ENCODE measurements around the gene SHCBP1L.

SHCBP1L gene

GRCh38 chr1:182952677-182953444, at the start of gene SHCBP1L:
Gene SHCBP1L (minus strand): TSS chr1:182953166. CDS start chr1:182953133, 33 bp downstream.
- no peak for DNase-seq (ENCODE audit: low read depth in 3 of 3, low spot score in 1 of 3)

GRCh38 chr1:183002267-183002666, 49.3 kb upstream of the SHCBP1L start:
- DNase-seq (ENCODE audit: low read depth in 3 of 3, low spot score in 1 of 3), result no peak

- DNase-seq (ENCODE audit: low read depth in 3 of 3, low spot score in 1 of 3), result no peak
Measured at GRCh38 chr1:183000167-183000962, 47.4 kb upstream of the SHCBP1L start.

GRCh38 chr1:182998482-182998881, 45.5 kb upstream of the SHCBP1L start:
- DNase-seq (ENCODE audit: low read depth in 3 of 3, low spot score in 1 of 3), result no peak

GRCh38 chr1:182996816-182997215, 43.9 kb upstream of the SHCBP1L start:
- no peak for DNase-seq (ENCODE audit: low read depth in 3 of 3, low spot score in 1 of 3)

GRCh38 chr1:182995894-182996293, 42.9 kb upstream of the SHCBP1L start:
- no peak for DNase-seq (ENCODE audit: low read depth in 3 of 3, low spot score in 1 of 3)

- no peak for DNase-seq (ENCODE audit: low read depth in 3 of 3, low spot score in 1 of 3)
Measured at GRCh38 chr1:182993746-182994145, 40.8 kb upstream of the SHCBP1L start.

- no peak for DNase-seq (ENCODE audit: low read depth in 3 of 3, low spot score in 1 of 3)
Measured at GRCh38 chr1:182990413-182991144, 37.6 kb upstream of the SHCBP1L start.

GRCh38 chr1:182985876-182986275, 32.9 kb upstream of the SHCBP1L start:
- no peak for DNase-seq (ENCODE audit: low read depth in 3 of 3, low spot score in 1 of 3)

- no peak for DNase-seq (ENCODE audit: low read depth in 3 of 3, low spot score in 1 of 3)
Measured at GRCh38 chr1:182984621-182985020, 31.7 kb upstream of the SHCBP1L start.

- no peak for DNase-seq (ENCODE audit: low read depth in 3 of 3, low spot score in 1 of 3)
Measured at GRCh38 chr1:182984138-182984537, 31.2 kb upstream of the SHCBP1L start.

- no peak for DNase-seq (ENCODE audit: low read depth in 3 of 3, low spot score in 1 of 3)
Measured at GRCh38 chr1:182978151-182978853, 25.3 kb upstream of the SHCBP1L start.

GRCh38 chr1:182977480-182977879, 24.5 kb upstream of the SHCBP1L start:
- DNase-seq (ENCODE audit: low read depth in 3 of 3, low spot score in 1 of 3), result no peak

- no peak for DNase-seq (ENCODE audit: low read depth in 3 of 3, low spot score in 1 of 3)
Measured at GRCh38 chr1:182974506-182975191, 21.7 kb upstream of the SHCBP1L start.

GRCh38 chr1:182972829-182973228, 19.9 kb upstream of the SHCBP1L start:
- no peak for DNase-seq (ENCODE audit: low read depth in 3 of 3, low spot score in 1 of 3)

GRCh38 chr1:182972231-182972630, 19.3 kb upstream of the SHCBP1L start:
- no peak for DNase-seq (ENCODE audit: low read depth in 3 of 3, low spot score in 1 of 3)

- DNase-seq (ENCODE audit: low read depth in 3 of 3, low spot score in 1 of 3), result no peak
Measured at GRCh38 chr1:182971219-182971618, 18.3 kb upstream of the SHCBP1L start.

GRCh38 chr1:182968836-182969734, 16.1 kb upstream of the SHCBP1L start:
- DNase-seq (ENCODE audit: low read depth in 3 of 3, low spot score in 1 of 3), result no peak

- no peak for DNase-seq (ENCODE audit: low read depth in 3 of 3, low spot score in 1 of 3)
Measured at GRCh38 chr1:182968151-182968741, 15.3 kb upstream of the SHCBP1L start.

All from stimulated activated CD4-positive, alpha-beta T cell treated with anti-CD3 and anti-CD28 coated beads, TNF-alpha, amount 100 ng/mL, for 1 hour (primary cell).